SK-N-SH (cell line): ENCODE results near the gene NFKB2. TPM values are rescaled to one million over a fixed set of nuclear protein-coding genes. Genes with fewer than 3 reads are reported as not detected.

Experiments used
- CTCF ChIA-PET: fragments of 300-600, 350-600 bp; formaldehyde crosslinking; extraction: SDS; loops from one replicate; lab custom pipeline; 2021; lab: Yijun Ruan, JAX
- POLR2A ChIA-PET: fragments of 350-600 bp; sonication (Branson Sonifier 250); formaldehyde crosslinking; extraction: SDS; loops from one replicate; lab custom pipeline; 2020; ENCODE audit warnings: antibody characterized with exemption, inconsistent platforms; lab: Yijun Ruan, JAX
- DNase-seq: peaks from one replicate; pipeline ENCODE4 v3.0.0; 2012
- H2AFZ ChIP-seq: fragments of 200-600 bp; sonication (generic); 2 replicates; pipeline ENCODE4 v1.8.1; 2016; ENCODE audit warnings: antibody characterized with exemption, mild to moderate bottlenecking, low read depth
- H3F3A ChIP-seq: fragments of 200-600 bp; sonication (generic); replicated peaks from 2 replicates; pipeline ENCODE3; 2016; ENCODE audit warnings: antibody characterized with exemption, mild to moderate bottlenecking; ENCODE audit not compliant: insufficient read depth
- H3K27ac ChIP-seq, 2 experiments: fragments of 200-500 bp in 1 of 2; fragments of 200-600 bp in 1 of 2; sonication (Bioruptor generic) in 1 of 2; sonication (generic), shearing (Covaris generic) in 1 of 2; 2 replicates each; pipeline versions ENCODE4 v1.5.1 to v1.6.1; 2014 to 2016; ENCODE audit warnings: low read depth in 2 of 2, inconsistent platforms in 1 of 2, low read length in 1 of 2, mild to moderate bottlenecking in 1 of 2, mixed read lengths in 1 of 2
- H3K27me3 ChIP-seq: fragments of 200-600 bp; sonication (generic), shearing (Covaris generic); 2 replicates; pipeline ENCODE4 v1.6.1; 2016; ENCODE audit warnings: mixed run types; ENCODE audit not compliant: insufficient read depth
- H3K36me3 ChIP-seq, 2 experiments: fragments of 200-500 bp in 1 of 2; fragments of 200-600 bp in 1 of 2; sonication (Bioruptor generic) in 1 of 2; sonication (generic) in 1 of 2; replicated peaks in 1 of 2; 2 replicates each; pipeline versions ENCODE3 to v1.5.1; 2014 to 2016; ENCODE audit warnings: low read length in 1 of 2, mild to moderate bottlenecking in 1 of 2; ENCODE audit not compliant: insufficient read depth in 2 of 2, control insufficient read depth in 1 of 2
- H3K4me1 ChIP-seq, 2 experiments: fragments of 200-500 bp in 1 of 2; fragments of 200-600 bp in 1 of 2; sonication (Bioruptor generic) in 1 of 2; sonication (generic), shearing (Covaris generic) in 1 of 2; 2 replicates each; pipeline versions ENCODE4 v1.5.1 to v1.6.1; 2014 to 2016; ENCODE audit warnings: low read depth in 1 of 2, low read length in 1 of 2, mixed run types in 1 of 2; ENCODE audit not compliant: insufficient read depth in 2 of 2, control insufficient read depth in 1 of 2
- H3K4me2 ChIP-seq: fragments of 200-600 bp; sonication (generic), shearing (Covaris generic); 2 replicates; pipeline ENCODE4 v1.6.1; 2017; ENCODE audit warnings: mixed run types
- H3K4me3 ChIP-seq, 2 experiments: fragments of 200-500 bp in 1 of 2; fragments of 200-600 bp in 1 of 2; sonication (Bioruptor generic) in 1 of 2; sonication (generic), shearing (Covaris generic) in 1 of 2; 2 replicates each; pipeline versions ENCODE4 v1.5.1 to v1.8.1; 2014 to 2016; ENCODE audit warnings: low read depth in 2 of 2, inconsistent platforms in 1 of 2, low read length in 1 of 2, mild to moderate bottlenecking in 1 of 2, mixed read lengths in 1 of 2, moderate library complexity in 1 of 2
- H3K79me2 ChIP-seq: fragments of 200-600 bp; sonication (generic); 2 replicates; pipeline ENCODE4 v1.8.1; 2017; ENCODE audit warnings: mild to moderate bottlenecking; ENCODE audit not compliant: insufficient read depth
- H3K9ac ChIP-seq: fragments of 200-600 bp; sonication (generic); 2 replicates; pipeline ENCODE4 v1.6.1; 2017; ENCODE audit warnings: mixed run types
- H3K9me2 ChIP-seq: fragments of 200-600 bp; sonication (generic); 2 replicates; pipeline ENCODE4 v1.6.1; 2017; ENCODE audit warnings: mixed run types
- H3K9me3 ChIP-seq: fragments of 200-600 bp; sonication (generic); 2 replicates; pipeline ENCODE4 v1.6.1; 2017; ENCODE audit warnings: mixed run types, mild to moderate bottlenecking, moderate library complexity
- H4K20me1 ChIP-seq: fragments of 200-600 bp; sonication (generic); 2 replicates; pipeline ENCODE4 v1.6.1; 2017; ENCODE audit warnings: mild to moderate bottlenecking, mixed run types; ENCODE audit not compliant: insufficient read depth
- CHD2 ChIP-seq: fragments of 150-350 bp; IDR thresholded peaks from 2 replicates; pipeline ENCODE4 v1.6.1; 2018; ENCODE audit warnings: low read length; ENCODE audit not compliant: partially characterized antibody
- CTCF ChIP-seq: fragments of 200-600 bp; sonication (generic); IDR thresholded peaks from 2 replicates; pipeline ENCODE4 v1.6.1; 2017; ENCODE audit warnings: antibody characterized with exemption, mild to moderate bottlenecking, moderate library complexity
- EP300 ChIP-seq, 2 experiments: IDR thresholded peaks; 2 replicates each; pipeline versions ENCODE4 v1.4.0 to v1.6.1; 2012; ENCODE audit warnings: borderline replicate concordance in 1 of 2, low read depth in 1 of 2, low read length in 1 of 2
- GATA2 ChIP-seq: sonication (generic); formaldehyde crosslinking; IDR thresholded peaks from 2 replicates; pipeline ENCODE4 v1.5.0; 2020; ENCODE audit warnings: mild to moderate bottlenecking, missing genetic modification reagents
- MEF2A ChIP-seq: IDR thresholded peaks from 2 replicates; pipeline ENCODE4 v1.4.0; 2012; ENCODE audit warnings: low read depth, borderline replicate concordance
- NRF1 ChIP-seq: IDR thresholded peaks from 2 replicates; pipeline ENCODE4 v1.6.1; 2012; ENCODE audit warnings: low read depth, mild to moderate bottlenecking, low read length
- REST ChIP-seq: IDR thresholded peaks from 2 replicates; pipeline ENCODE4 v1.6.1; 2012; ENCODE audit warnings: mild to moderate bottlenecking, low read depth, low read length, moderate library complexity
- RFX5 ChIP-seq: IDR thresholded peaks from 2 replicates; pipeline ENCODE4 v1.6.1; 2012; ENCODE audit warnings: mild to moderate bottlenecking, improper control_type of control experiment, low read length
- RXRA ChIP-seq: IDR thresholded peaks from 2 replicates; pipeline ENCODE4 v1.4.0; 2012; ENCODE audit warnings: low read depth, mild to moderate bottlenecking, borderline replicate concordance
- SIN3A ChIP-seq: IDR thresholded peaks from 2 replicates; pipeline ENCODE4 v1.6.1; 2012; ENCODE audit warnings: low read depth, mild to moderate bottlenecking, low read length, moderate library complexity, borderline replicate concordance
- TCF12 ChIP-seq: IDR thresholded peaks from 2 replicates; pipeline ENCODE4 v1.4.0; 2012
- TEAD4 ChIP-seq: IDR thresholded peaks from 2 replicates; pipeline ENCODE4 v1.4.0; 2012; ENCODE audit warnings: mild to moderate bottlenecking, borderline replicate concordance; ENCODE audit not compliant: insufficient read depth
- USF1 ChIP-seq: IDR thresholded peaks from 2 replicates; pipeline ENCODE4 v1.4.0; 2012; ENCODE audit warnings: low read depth, borderline replicate concordance
- ZBTB33 ChIP-seq: IDR thresholded peaks from 2 replicates; pipeline ENCODE4 v1.4.0; 2012; ENCODE audit warnings: low read depth, borderline replicate concordance
- WGBS: methylation state at CpG from one replicate; pipeline ENCODE4 v1.1.6; 2017; ENCODE audit warnings: low lambda C conversion rate; 5-methylcytosine and 5-hydroxymethylcytosine counted together
- polyA plus RNA-seq, 3 experiments: library from polyadenylated mRNA; depleted of rRNA; stranded (reverse); fragments of >200 nt; gene quantifications; 2 replicates each; pipeline ENCODE4 v1.2.3, GENCODE V29; 2012

Gene NFKB2
- polyA plus RNA-seq, 1 of the 3 experiments (the other 2 are of a cell fraction), result 26.6 TPM

- TF ChIP-seq GATA2 (CRISPR knock-in tag), result 0 out of 2 replicates have a peak, but pooled peaks have one; percentile 18
- no peak for TF ChIP-seq REST
- TF ChIP-seq TCF12, result no peak
- no peak for TF ChIP-seq RFX5
- no peak for TF ChIP-seq USF1
- TF ChIP-seq NRF1, result peak; percentile 40; the same call in 1 of the 2 replicates
- TF ChIP-seq SIN3A, result peak; percentile 34; the same call in 1 of the 2 replicates
- TF ChIP-seq EP300 (IDR thresholded peaks at IDR 0.05; ENCODE audit: borderline replicate concordance in 1 of 2, low read depth in 1 of 2, low read length in 1 of 2), result no peak
- TF ChIP-seq CHD2, result no peak
- peak; percentile 87 for TF ChIP-seq CTCF
These were observed 3.9 kb downstream of the NFKB2 start (continued) for GRCh38 chr10:102399217-102400021.

GRCh38 chr10:102400076-102400475 lies 4.6 kb downstream of the NFKB2 start:
- Histone ChIP-seq H3K9ac (no peak overlapping the region), H3K9me2 (no peaks in the 10 kb centered on the region), H3K27ac (peak overlapping the region in 1 of 2 experiments; percentile 44; a peak in 1 of 4 replicates), H3K27me3 (no peaks in the 10 kb centered on the region), H3K4me2 (peak overlapping the region; percentile 89; the same call in 1 of the 2 replicates), H3K79me2 (peaks cover 5% of the 10 kb centered on the region; the same call in 1 of the 2 replicates), H3K4me3 (no peak overlapping the region), H3K36me3 (no peaks in the 10 kb centered on the region), H3F3A (no peaks in the 10 kb centered on the region), H3K9me3 (no peaks in the 10 kb centered on the region), H4K20me1 (no peaks in the 10 kb centered on the region), H2AFZ (peak overlapping the region; percentile 70; the same call in 1 of the 2 replicates), H3K4me1 (peaks cover 0 to 16% of the 10 kb centered on the region in 2 experiments; a peak in 1 of 4 replicates)
- CTCF ChIA-PET, result interaction anchor here (0.6 to 16.5 kb wide), 42 partner anchors 7 to 281 kb away, joined by 3 to 359 read pairs (median 6); partner anchors contain the start of genes ACTR1A, C10orf95, CUEDC2 and ELOVL3
- WGBS, result 81% methylated on average over 8 of the region's 17 CpGs
- POLR2A ChIA-PET, result interaction anchor here (0.9 to 1.5 kb wide), 3 partner anchors 13 to 174 kb away, joined by 3 to 5 read pairs (median 4); partner anchors contain the start of genes ELOVL3 and FBXL15
- DNase-seq, result no peak
- TF ChIP-seq TEAD4 (no peak), USF1 (no peak), MEF2A (no peak), RXRA (no peak), CTCF (no peak), ZBTB33 (no peak)
